ENCODE measurements around the gene TSC22D1.

Gene TSC22D1

DNA sequence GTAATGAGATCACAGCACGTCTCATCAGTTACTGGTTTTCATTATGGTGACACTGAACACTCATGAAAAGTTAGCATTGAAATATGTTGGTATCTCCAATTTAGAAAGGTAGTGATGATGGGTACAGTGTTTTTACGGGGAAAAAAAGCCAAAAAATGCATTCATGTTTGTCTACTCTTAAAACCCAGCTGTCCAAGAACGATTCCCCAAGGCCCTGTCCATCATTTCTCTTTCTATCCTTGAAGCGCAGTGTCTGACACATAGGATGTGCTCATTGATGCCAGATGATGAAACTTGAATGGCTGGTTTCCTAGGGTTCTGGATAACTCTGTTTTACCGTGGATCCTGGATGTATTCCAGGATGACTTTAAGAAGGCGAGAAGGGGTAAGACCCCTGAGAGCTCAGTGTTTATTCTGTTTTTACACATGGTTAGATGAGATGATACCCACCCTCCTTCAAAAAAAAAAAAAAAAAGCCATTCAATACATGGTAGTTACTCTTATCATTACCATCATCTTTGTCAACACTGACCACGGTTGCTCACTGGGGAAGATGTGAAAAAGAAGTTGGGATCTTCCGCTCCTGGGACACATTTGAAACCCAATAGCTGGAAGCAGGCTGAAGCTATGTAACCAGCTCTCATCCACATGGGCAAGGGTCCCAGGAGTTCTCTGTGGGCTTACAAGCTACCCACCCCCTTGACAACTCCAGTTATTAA is 180.0 kb downstream of the TSC22D1 start:
- H3K36me3 ChIP-seq (ENCODE audit: insufficient read depth, low read length) = no peaks in the 10 kb centered on the region
- no peaks in the 10 kb centered on the region for H3K9me3 ChIP-seq (ENCODE audit: low read length)
- H2AFZ ChIP-seq (ENCODE audit: low read depth, low read length) = peak overlapping the region; percentile 8
- H3K27me3 ChIP-seq (ENCODE audit: insufficient read depth, low read length) = no peaks in the 10 kb centered on the region
- peak overlapping the region; percentile 16 for H3K4me3 ChIP-seq (ENCODE audit: low read length)
- peaks cover 21% of the 10 kb centered on the region for H3K4me1 ChIP-seq (ENCODE audit: insufficient read depth, low read length)

- H3K4me3 ChIP-seq (ENCODE audit: low read length) = no peak overlapping the region
- no peaks in the 10 kb centered on the region for H3K36me3 ChIP-seq (ENCODE audit: insufficient read depth, low read length)
- H3K27me3 ChIP-seq (ENCODE audit: insufficient read depth, low read length) = no peaks in the 10 kb centered on the region
- peaks cover 21% of the 10 kb centered on the region for H3K4me1 ChIP-seq (ENCODE audit: insufficient read depth, low read length)
- no peak overlapping the region for H2AFZ ChIP-seq (ENCODE audit: low read depth, low read length)
- no peaks in the 10 kb centered on the region for H3K9me3 ChIP-seq (ENCODE audit: low read length)
Observed at GRCh38 chr13:44394658-44395057, 181.5 kb downstream of the TSC22D1 start.

- Histone ChIP-seq H3K4me1 (ENCODE audit: insufficient read depth, low read length) (peaks cover 27% of the 10 kb centered on the region), H3K9me3 (ENCODE audit: low read length) (no peaks in the 10 kb centered on the region), H2AFZ (ENCODE audit: low read depth, low read length) (no peak overlapping the region)
Observed at GRCh38 chr13:44393391-44393790, 182.7 kb downstream of the TSC22D1 start.

DNA sequence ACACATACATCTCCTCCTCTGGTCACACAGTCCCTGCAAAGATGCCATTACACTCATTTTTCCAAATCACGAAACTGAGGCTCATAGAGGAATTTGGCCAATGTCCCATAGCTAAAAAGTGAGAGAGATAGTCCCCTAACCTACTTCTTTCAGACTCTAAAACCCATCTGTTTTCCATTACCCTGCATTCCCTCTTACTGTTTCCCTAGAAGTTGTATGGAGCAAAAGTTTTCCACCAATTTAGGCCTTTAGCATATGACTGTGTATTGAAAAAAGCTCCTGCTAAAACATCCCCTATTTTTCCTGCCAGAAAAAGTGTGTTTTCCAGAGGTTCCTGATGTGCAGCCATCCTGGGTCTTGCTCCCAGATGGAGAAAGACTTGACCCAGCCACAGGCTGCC is 186.3 kb downstream of the TSC22D1 start:
- Histone ChIP-seq H3K27me3 (ENCODE audit: insufficient read depth, low read length) (no peaks in the 10 kb centered on the region), H3K9me3 (ENCODE audit: low read length) (no peaks in the 10 kb centered on the region), H3K4me3 (ENCODE audit: low read length) (no peak overlapping the region), H3K36me3 (ENCODE audit: insufficient read depth, low read length) (no peaks in the 10 kb centered on the region), H3K4me1 (ENCODE audit: insufficient read depth, low read length) (peaks cover 13% of the 10 kb centered on the region), H2AFZ (ENCODE audit: low read depth, low read length) (no peak overlapping the region)

More at GRCh38 chr13:44393391-44393790, 182.7 kb downstream of the TSC22D1 start:
- no peaks in the 10 kb centered on the region for H3K36me3 ChIP-seq (ENCODE audit: insufficient read depth, low read length)
- no peak overlapping the region for H3K4me3 ChIP-seq (ENCODE audit: low read length)
- H3K27me3 ChIP-seq (ENCODE audit: insufficient read depth, low read length) = no peaks in the 10 kb centered on the region

DNA sequence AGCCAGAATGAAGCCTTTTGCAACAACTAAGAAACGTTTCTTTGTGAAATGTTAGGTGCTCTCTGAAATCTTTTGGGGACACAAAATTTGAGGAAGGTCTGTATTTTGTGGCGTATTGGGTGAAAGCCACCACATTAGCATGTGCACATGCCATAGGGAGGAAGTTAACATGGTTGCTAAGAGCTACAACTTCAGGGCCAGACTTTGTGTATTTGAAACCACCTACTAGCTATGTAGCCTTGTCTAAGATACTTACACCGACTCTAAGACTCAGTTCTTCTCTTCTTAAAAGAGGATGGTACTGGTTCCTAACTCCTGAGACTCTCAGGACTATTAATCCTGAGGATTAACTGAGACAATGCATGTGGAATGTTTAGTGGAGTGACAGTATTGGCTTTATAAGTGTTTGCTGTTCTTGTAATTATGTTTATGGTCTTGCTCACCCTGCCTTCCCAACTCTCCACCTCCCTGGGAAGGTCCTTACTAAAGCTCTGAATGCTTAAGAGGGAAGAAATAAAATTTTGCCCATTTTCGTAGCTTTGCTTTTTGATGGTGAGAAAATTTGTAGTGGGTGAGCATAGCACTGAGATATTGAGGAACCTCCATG is 187.0 kb downstream of the TSC22D1 start:
- Histone ChIP-seq H3K36me3 (ENCODE audit: insufficient read depth, low read length) (no peaks in the 10 kb centered on the region), H3K4me1 (ENCODE audit: insufficient read depth, low read length) (peaks cover 16% of the 10 kb centered on the region), H3K9me3 (ENCODE audit: low read length) (no peaks in the 10 kb centered on the region), H2AFZ (ENCODE audit: low read depth, low read length) (no peak overlapping the region), H3K27me3 (ENCODE audit: insufficient read depth, low read length) (no peaks in the 10 kb centered on the region), H3K4me3 (ENCODE audit: low read length) (no peak overlapping the region)

DNA sequence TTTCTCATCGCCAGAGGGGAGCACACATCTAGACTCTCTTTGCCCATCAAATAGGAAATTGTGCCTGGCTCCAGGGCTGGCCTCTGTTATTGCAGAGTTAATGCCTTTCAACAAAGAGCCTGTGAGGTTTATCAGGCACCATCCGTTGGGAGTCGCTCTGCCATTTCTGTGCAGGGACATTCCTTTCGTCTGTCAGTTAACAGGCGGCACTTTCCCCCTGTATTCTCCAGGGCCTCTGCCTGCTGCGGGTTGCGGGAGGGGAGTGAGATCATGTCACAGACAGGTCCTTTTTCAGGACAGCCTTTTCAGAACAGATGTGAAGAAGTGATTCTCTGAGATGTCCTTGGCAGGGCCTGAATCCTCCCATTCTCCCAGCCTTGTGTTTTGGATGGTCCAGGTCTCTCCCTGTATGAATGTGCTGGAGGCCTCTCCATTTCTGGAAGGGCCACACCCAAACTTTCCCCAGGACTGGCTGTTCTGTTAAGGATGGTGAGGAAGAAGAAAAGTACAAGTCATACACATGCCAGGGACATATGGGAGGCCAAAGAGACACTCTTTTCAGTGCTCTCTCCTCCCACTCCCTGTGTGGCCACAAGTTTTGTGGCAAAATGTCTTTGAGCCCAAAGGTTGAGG is 187.6 kb downstream of the TSC22D1 start:
- H3K4me1 ChIP-seq (ENCODE audit: insufficient read depth, low read length) = peaks cover 19% of the 10 kb centered on the region
- H3K9me3 ChIP-seq (ENCODE audit: low read length) = no peaks in the 10 kb centered on the region
- no peak overlapping the region for H2AFZ ChIP-seq (ENCODE audit: low read depth, low read length)
- H3K36me3 ChIP-seq (ENCODE audit: insufficient read depth, low read length) = no peaks in the 10 kb centered on the region
- H3K27me3 ChIP-seq (ENCODE audit: insufficient read depth, low read length) = no peaks in the 10 kb centered on the region
- H3K4me3 ChIP-seq (ENCODE audit: low read length) = no peak overlapping the region

- Histone ChIP-seq H3K4me3 (ENCODE audit: low read length) (no peak overlapping the region), H3K27me3 (ENCODE audit: insufficient read depth, low read length) (no peaks in the 10 kb centered on the region), H3K36me3 (ENCODE audit: insufficient read depth, low read length) (no peaks in the 10 kb centered on the region), H3K4me1 (ENCODE audit: insufficient read depth, low read length) (peaks cover 19% of the 10 kb centered on the region), H3K9me3 (ENCODE audit: low read length) (no peaks in the 10 kb centered on the region), H2AFZ (ENCODE audit: low read depth, low read length) (no peak overlapping the region)
Observed at GRCh38 chr13:44386913-44387556, 189.1 kb downstream of the TSC22D1 start.

- H3K36me3 ChIP-seq (ENCODE audit: insufficient read depth, low read length) = no peaks in the 10 kb centered on the region
- H3K27me3 ChIP-seq (ENCODE audit: insufficient read depth, low read length) = no peaks in the 10 kb centered on the region
- H3K4me1 ChIP-seq (ENCODE audit: insufficient read depth, low read length) = peaks cover 19% of the 10 kb centered on the region
- no peaks in the 10 kb centered on the region for H3K9me3 ChIP-seq (ENCODE audit: low read length)
- no peak overlapping the region for H2AFZ ChIP-seq (ENCODE audit: low read depth, low read length)
- H3K4me3 ChIP-seq (ENCODE audit: low read length) = no peak overlapping the region
Observed at GRCh38 chr13:44385847-44386246, 190.3 kb downstream of the TSC22D1 start.

DNA sequence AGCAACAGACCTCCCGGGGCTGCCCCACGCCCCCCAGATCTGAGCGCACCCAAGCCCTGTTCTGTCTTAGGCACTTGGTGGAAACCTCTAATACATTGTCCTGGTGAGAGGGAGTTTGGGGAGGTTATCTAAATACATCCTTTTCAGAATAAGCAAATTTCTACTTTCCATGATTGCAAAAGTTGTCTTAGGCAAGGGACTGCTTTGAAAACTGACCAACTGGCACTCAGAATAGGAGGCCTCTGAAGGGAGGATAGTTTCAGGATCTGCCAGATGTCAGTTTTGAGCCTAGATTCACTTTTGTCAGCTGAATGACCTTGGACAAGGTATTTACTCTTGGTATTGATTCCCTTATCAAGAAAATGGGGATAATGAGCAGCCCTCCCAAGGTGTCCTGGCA is 190.7 kb downstream of the TSC22D1 start:
- Histone ChIP-seq H3K9me3 (ENCODE audit: low read length) (no peaks in the 10 kb centered on the region), H2AFZ (ENCODE audit: low read depth, low read length) (no peak overlapping the region), H3K36me3 (ENCODE audit: insufficient read depth, low read length) (no peaks in the 10 kb centered on the region), H3K4me1 (ENCODE audit: insufficient read depth, low read length) (peaks cover 19% of the 10 kb centered on the region), H3K4me3 (ENCODE audit: low read length) (no peak overlapping the region), H3K27me3 (ENCODE audit: insufficient read depth, low read length) (no peaks in the 10 kb centered on the region)

GRCh38 chr13:44384778-44385177 is 191.4 kb downstream of the TSC22D1 start:
- Histone ChIP-seq H3K4me3 (ENCODE audit: low read length) (no peak overlapping the region), H2AFZ (ENCODE audit: low read depth, low read length) (no peak overlapping the region), H3K27me3 (ENCODE audit: insufficient read depth, low read length) (no peaks in the 10 kb centered on the region), H3K36me3 (ENCODE audit: insufficient read depth, low read length) (no peaks in the 10 kb centered on the region), H3K9me3 (ENCODE audit: low read length) (no peaks in the 10 kb centered on the region), H3K4me1 (ENCODE audit: insufficient read depth, low read length) (peaks cover 19% of the 10 kb centered on the region)

DNA sequence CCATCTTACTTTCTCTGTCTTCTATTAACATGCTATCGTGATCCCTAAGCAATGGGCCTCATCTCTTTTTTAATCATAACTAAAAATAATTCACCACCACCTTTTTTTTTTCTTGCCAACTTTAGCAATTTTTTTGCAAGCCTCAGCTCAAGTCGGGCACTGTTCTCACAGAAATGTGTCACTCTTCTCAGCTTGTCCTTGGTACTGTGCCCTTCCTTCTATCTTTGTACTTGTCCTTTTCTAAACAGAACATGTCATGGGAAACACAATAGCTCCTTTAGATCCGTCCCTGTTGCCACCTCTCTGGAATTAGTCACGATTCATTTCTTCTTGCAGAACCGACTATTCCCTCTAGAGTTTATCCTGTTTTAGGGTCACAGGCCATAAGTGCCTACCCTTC is 192.2 kb downstream of the TSC22D1 start:
- no peaks in the 10 kb centered on the region for H3K36me3 ChIP-seq (ENCODE audit: insufficient read depth, low read length)
- no peaks in the 10 kb centered on the region for H3K27me3 ChIP-seq (ENCODE audit: insufficient read depth, low read length)
- no peak overlapping the region for H2AFZ ChIP-seq (ENCODE audit: low read depth, low read length)
- peaks cover 18% of the 10 kb centered on the region for H3K4me1 ChIP-seq (ENCODE audit: insufficient read depth, low read length)
- no peak overlapping the region for H3K4me3 ChIP-seq (ENCODE audit: low read length)
- H3K9me3 ChIP-seq (ENCODE audit: low read length) = no peaks in the 10 kb centered on the region

DNA sequence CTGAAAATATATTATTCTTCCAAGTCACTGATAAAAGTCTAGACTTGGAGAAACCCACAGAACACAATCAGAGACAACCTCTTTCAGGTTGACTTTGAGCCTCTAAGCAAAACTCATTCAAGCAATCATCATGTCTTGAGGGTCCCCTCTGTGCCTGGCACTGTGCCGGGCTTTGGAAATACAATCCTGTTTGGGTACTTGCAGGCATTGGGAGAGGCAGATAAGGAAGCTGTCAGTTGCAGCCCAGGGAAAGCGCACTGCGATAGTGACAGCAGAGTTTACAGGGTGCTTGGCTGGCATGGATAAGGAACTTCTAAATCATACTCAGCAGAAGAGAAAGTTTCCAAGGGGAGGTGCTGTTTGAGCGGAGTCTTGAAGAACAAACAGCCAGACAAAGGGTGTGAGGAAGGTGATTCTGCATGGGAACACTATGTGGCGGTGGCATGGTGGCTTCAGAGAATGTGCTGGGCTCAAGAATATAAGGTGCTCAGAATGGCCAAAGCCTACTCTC is 193.4 kb downstream of the TSC22D1 start:
- no peaks in the 10 kb centered on the region for H3K9me3 ChIP-seq (ENCODE audit: low read length)
- H2AFZ ChIP-seq (ENCODE audit: low read depth, low read length) = no peak overlapping the region
- H3K4me3 ChIP-seq (ENCODE audit: low read length) = no peak overlapping the region
- no peaks in the 10 kb centered on the region for H3K27me3 ChIP-seq (ENCODE audit: insufficient read depth, low read length)
- H3K36me3 ChIP-seq (ENCODE audit: insufficient read depth, low read length) = no peaks in the 10 kb centered on the region
- H3K4me1 ChIP-seq (ENCODE audit: insufficient read depth, low read length) = peaks cover 8% of the 10 kb centered on the region
